H1 (cell line): Measurements from ENCODE around the gene CHST12. TPM values are rescaled to one million over a fixed set of nuclear protein-coding genes. Genes with fewer than 3 reads are reported as not detected.
A peak's percentile ranks its signal among the peaks of the same experiment; 100 is the strongest.

ENCODE experiments used
- CTCF ChIA-PET: fragments of 300-600 bp; sonication (Branson Sonifier 250); formaldehyde crosslinking; loops from one replicate; lab custom pipeline; 2021; ENCODE audit not compliant: partially characterized antibody; lab: Charles Lee
- POLR2A ChIA-PET: fragments of 300-600 bp; sonication (Branson Sonifier 250); formaldehyde crosslinking; loops from one replicate; lab custom pipeline; 2021; ENCODE audit warnings: inconsistent platforms; ENCODE audit not compliant: partially characterized antibody; lab: Charles Lee
- DNase-seq, 2 experiments: peaks; one replicate each; pipeline versions ENCODE4 v3.0.0 to v3.0.0-alpha.2; 2010 to 2022; ENCODE audit warnings: low spot score in 2 of 2, low read depth in 1 of 2, mixed read lengths in 1 of 2
- FAIRE-seq: peaks from 2 replicates; lab custom pipeline; 2011; peaks lifted over from hg19 to GRCh38; lab: Jason Lieb, UNC
- H2AFZ ChIP-seq: 2 replicates; pipeline ENCODE4 v1.8.1; 2012; ENCODE audit warnings: low read length, inconsistent platforms
- H2AK5ac ChIP-seq: 2 replicates; pipeline ENCODE4 v1.6.1; 2013; ENCODE audit warnings: low read depth, low read length
- H2BK120ac ChIP-seq: replicated peaks from 2 replicates; pipeline ENCODE3; 2013; ENCODE audit warnings: low read depth, low read length, inconsistent platforms
- H2BK12ac ChIP-seq: 2 replicates; pipeline ENCODE4 v1.6.1; 2013; ENCODE audit warnings: low read depth, low read length
- H2BK15ac ChIP-seq: 2 replicates; pipeline ENCODE4 v1.6.1; 2013; ENCODE audit warnings: low read length
- H2BK20ac ChIP-seq: 2 replicates; pipeline ENCODE4 v1.6.1; 2013; ENCODE audit warnings: low read length
- H2BK5ac ChIP-seq: 2 replicates; pipeline ENCODE4 v1.6.1; 2013; ENCODE audit warnings: low read depth, low read length
- H3K14ac ChIP-seq: 2 replicates; pipeline ENCODE4 v1.6.1; 2013; ENCODE audit warnings: inconsistent platforms; ENCODE audit not compliant: insufficient read length
- H3K18ac ChIP-seq: 2 replicates; pipeline ENCODE4 v1.6.1; 2013; ENCODE audit warnings: low read length; ENCODE audit errors: extremely low read depth
- H3K23ac ChIP-seq: 2 replicates; pipeline ENCODE4 v1.6.1; 2013; ENCODE audit warnings: inconsistent platforms; ENCODE audit not compliant: insufficient read length
- H3K23me2 ChIP-seq: 2 replicates; pipeline ENCODE4 v1.6.1; 2013; ENCODE audit warnings: low read depth, low read length
- H3K27ac ChIP-seq: 2 replicates; pipeline ENCODE4 v1.6.1; 2011; ENCODE audit warnings: low read depth, low read length, inconsistent platforms
- H3K27me3 ChIP-seq, 4 experiments: replicated peaks in 1 of 4; 1 replicate in 1 of 4; 2 replicates in 3 of 4; pipeline versions ENCODE4 v1.6.1 to v1.8.1; 2011 to 2013; ENCODE audit warnings: low read length in 3 of 4, mild to moderate bottlenecking in 3 of 4, inconsistent platforms in 2 of 4, mixed read lengths in 2 of 4, moderate library complexity in 1 of 4; ENCODE audit not compliant: control insufficient read depth in 3 of 4, insufficient read depth in 3 of 4; ENCODE audit errors: extremely low read depth in 1 of 4
- H3K36me3 ChIP-seq, 4 experiments: 2 replicates each; pipeline versions ENCODE4 v1.6.1 to v1.8.1; 2011 to 2013; ENCODE audit warnings: mild to moderate bottlenecking in 4 of 4, low read length in 3 of 4, moderate library complexity in 2 of 4, control low read depth in 1 of 4, inconsistent platforms in 1 of 4; ENCODE audit not compliant: insufficient read depth in 4 of 4, control insufficient read depth in 2 of 4
- H3K4ac ChIP-seq: replicated peaks from 2 replicates; pipeline ENCODE3; 2013; ENCODE audit warnings: low read length, low read depth, mixed read lengths, inconsistent platforms; ENCODE audit not compliant: insufficient read length
- H3K4me1 ChIP-seq, 4 experiments: replicated peaks in 1 of 4; 1 replicate in 1 of 4; 2 replicates in 3 of 4; pipeline versions ENCODE4 v1.6.1 to v1.8.1; 2011 to 2013; ENCODE audit warnings: low read length in 3 of 4, inconsistent platforms in 2 of 4, mixed read lengths in 1 of 4; ENCODE audit not compliant: insufficient read depth in 4 of 4, control insufficient read depth in 3 of 4
- H3K4me2 ChIP-seq, 2 experiments: 2 replicates each; pipeline versions ENCODE4 v1.6.1 to v1.8.1; 2011 to 2013; ENCODE audit warnings: low read depth in 2 of 2, low read length in 2 of 2, control low read depth in 1 of 2, inconsistent platforms in 1 of 2, mild to moderate bottlenecking in 1 of 2; ENCODE audit not compliant: insufficient read depth in 1 of 2
- H3K4me3 ChIP-seq, 4 experiments: fragments of 200-600, 300-600 bp in 1 of 4; sonication (generic), shearing (Covaris generic), sonication (Bioruptor Twin) in 1 of 4; 2 replicates each; pipeline versions ENCODE4 v1.5.1 to v1.8.1; 2011 to 2016; ENCODE audit warnings: low read length in 4 of 4, low read depth in 3 of 4, control low read depth in 2 of 4, inconsistent platforms in 2 of 4, mild to moderate bottlenecking in 2 of 4, mixed read lengths in 1 of 4, moderate library complexity in 1 of 4; ENCODE audit not compliant: insufficient read depth in 2 of 4; ENCODE audit errors: extremely low read depth in 1 of 4
- H3K56ac ChIP-seq: replicated peaks from 2 replicates; pipeline ENCODE3; 2013; ENCODE audit warnings: low read depth, mild to moderate bottlenecking, mixed read lengths, low read length, inconsistent platforms; ENCODE audit not compliant: insufficient read length
- H3K79me1 ChIP-seq: 2 replicates; pipeline ENCODE4 v1.6.1; 2013; ENCODE audit warnings: low read depth, low read length, control low read depth
- H3K79me2 ChIP-seq, 2 experiments: 2 replicates each; pipeline versions ENCODE4 v1.6.1 to v1.8.1; 2012 to 2013; ENCODE audit warnings: low read length in 2 of 2, mild to moderate bottlenecking in 2 of 2, inconsistent platforms in 1 of 2; ENCODE audit not compliant: insufficient read depth in 2 of 2, control insufficient read depth in 1 of 2
- H3K9ac ChIP-seq, 4 experiments: replicated peaks in 1 of 4; 1 replicate in 1 of 4; 2 replicates in 3 of 4; pipeline versions ENCODE4 v1.6.1 to v1.8.1; 2011 to 2013; ENCODE audit warnings: low read depth in 3 of 4, low read length in 3 of 4, control low read depth in 2 of 4, mild to moderate bottlenecking in 2 of 4, moderate library complexity in 2 of 4, inconsistent platforms in 1 of 4; ENCODE audit errors: extremely low read depth in 1 of 4
- H3K9me3 ChIP-seq, 2 experiments: 2 replicates each; pipeline versions ENCODE4 v1.6.1 to v1.8.1; 2012 to 2013; ENCODE audit warnings: mild to moderate bottlenecking in 2 of 2, moderate library complexity in 2 of 2, control low read depth in 1 of 2, inconsistent platforms in 1 of 2, low read depth in 1 of 2, low read length in 1 of 2, mixed read lengths in 1 of 2; ENCODE audit not compliant: insufficient read depth in 2 of 2
- H4K20me1 ChIP-seq, 2 experiments: replicated peaks in 1 of 2; 2 replicates each; pipeline versions ENCODE3 to v1.8.1; 2011 to 2013; ENCODE audit warnings: inconsistent platforms in 2 of 2, low read length in 2 of 2, mild to moderate bottlenecking in 1 of 2; ENCODE audit not compliant: insufficient read depth in 2 of 2, control insufficient read depth in 1 of 2
- H4K5ac ChIP-seq: 2 replicates; pipeline ENCODE4 v1.6.1; 2013; ENCODE audit warnings: low read length, low read depth, mixed read lengths, inconsistent platforms; ENCODE audit not compliant: insufficient read length
- H4K8ac ChIP-seq: 2 replicates; pipeline ENCODE4 v1.8.0; 2013; ENCODE audit warnings: mild to moderate bottlenecking, moderate library complexity, low read length, inconsistent platforms; ENCODE audit not compliant: insufficient read depth; ENCODE audit errors: extremely low read depth
- H4K91ac ChIP-seq: replicated peaks from 2 replicates; pipeline ENCODE3; 2013; ENCODE audit warnings: low read length, mixed read lengths, inconsistent platforms; ENCODE audit not compliant: insufficient read length
- BRCA1 ChIP-seq: IDR thresholded peaks from 2 replicates; pipeline ENCODE4 v1.6.1; 2012; ENCODE audit warnings: low read depth, low read length, improper control_type of control experiment
- CEBPB ChIP-seq: IDR thresholded peaks from 2 replicates; pipeline ENCODE4 v1.6.1; 2012; ENCODE audit warnings: low read depth, low read length
- KDM4A ChIP-seq: IDR thresholded peaks from one replicate; pipeline ENCODE4 v1.7.1; 2012; ENCODE audit warnings: low read depth, mild to moderate bottlenecking, moderate library complexity, low read length, inconsistent platforms; ENCODE audit not compliant: severe bottlenecking
- MAFK ChIP-seq: IDR thresholded peaks from 2 replicates; pipeline ENCODE4 v1.6.1; 2012; ENCODE audit warnings: low read depth, mild to moderate bottlenecking, improper control_type of control experiment, low read length
- SIX5 ChIP-seq: IDR thresholded peaks from 2 replicates; pipeline ENCODE4 v1.6.1; 2011; ENCODE audit warnings: mild to moderate bottlenecking, low read depth, low read length
- WGBS, 2 experiments: shearing (Covaris generic) in 1 of 2; methylation state at CpG; one replicate each; pipeline versions ENCODE4 v1.1.6 to v1.1.7; 2013 to 2015; ENCODE audit warnings: low lambda C conversion rate in 2 of 2, mixed read lengths in 2 of 2, inconsistent platforms in 1 of 2, low coverage in 1 of 2, missing lambda C conversion rate in 1 of 2; ENCODE audit not compliant: insufficient replicate concordance in 2 of 2, insufficient coverage in 1 of 2, insufficient read length in 1 of 2; ENCODE audit errors: extremely low coverage in 1 of 2, missing lambda C conversion rate in 1 of 2; 5-methylcytosine and 5-hydroxymethylcytosine counted together
- polyA plus RNA-seq, 7 experiments: library from polyadenylated mRNA; depleted of rRNA in 3 of 7; stranded (reverse) in 5 of 7; unstranded in 2 of 7; fragments of >200 nt in 5 of 7; fragments of 200-250 nt in 2 of 7; gene quantifications; 1 replicate in 5 of 7; 2 replicates in 1 of 7; 4 replicates in 1 of 7; pipeline versions ENCODE4 v1.2.1 to v1.2.3, GENCODE V29; 2011 to 2013; ENCODE audit warnings: missing spikeins in 2 of 7, mixed read lengths in 2 of 7
- total RNA-seq: library from RNA; stranded (reverse); fragmentation: NEBNext Ultra II Directional; extraction: Animal tissue kit (Norgen Biotek cat#: 25700); gene quantifications from 2 replicates; pipeline ENCODE4 v1.2.1, GENCODE V29; 2021

Gene CHST12
- total and polyA plus RNA-seq, 2 of the 8 experiments (the other 6 are each of a cell fraction or from before 2014, with no cell fraction given) = 13.4 to 24.1 TPM

- Histone ChIP-seq H3K4me3 (no peak overlapping the region), H3K14ac (no peak overlapping the region), H3K23ac (no peak overlapping the region), H3K27ac (no peak overlapping the region), H4K20me1 (no peaks in the 10 kb centered on the region), H3K79me2 (no peaks in the 10 kb centered on the region), H2BK5ac (peak overlapping the region; percentile 71; the same call in 1 of the 2 replicates), H3K18ac (no peak overlapping the region; the same call in 1 of the 2 replicates), H2AK5ac (no peak overlapping the region), H4K5ac (no peak overlapping the region), H3K36me3 (no peaks in the 10 kb centered on the region), H4K91ac (peak overlapping the region; percentile 82), H3K27me3 (no peaks in the 10 kb centered on the region), H3K56ac (no peak overlapping the region), H2BK120ac (no peak overlapping the region), H3K4me2 (no peak overlapping the region), H3K9ac (no peak overlapping the region), H3K9me3 (0 out of 4 replicates have a peak, but pooled peaks cover 0 to 3% of the 10 kb centered on the region in 2 experiments), H3K23me2 (no peaks in the 10 kb centered on the region), H3K4me1 (peaks cover 1 to 10% (median 7%) of the 10 kb centered on the region in 4 experiments), H3K79me1 (no peaks in the 10 kb centered on the region), H3K4ac (no peak overlapping the region), H4K8ac (peak overlapping the region; percentile 59; the same call in 1 of the 2 replicates), H2AFZ (no peak overlapping the region), H2BK12ac (peak overlapping the region; percentile 90; the same call in 1 of the 2 replicates), H2BK15ac (peak overlapping the region; percentile 88; the same call in 1 of the 2 replicates), H2BK20ac (peak overlapping the region; percentile 29; the same call in 1 of the 2 replicates)
- 93% methylated on average over 7 of the region's 7 CpGs; no CpG with 5 or more reads in 1 of the 2 experiments for WGBS, 2 experiments
- no peak for DNase-seq
- TF ChIP-seq KDM4A (no peak), CEBPB (no peak), SIX5 (no peak), MAFK (no peak), BRCA1 (no peak)
- ChIA-PET POLR2A (interaction anchor here (0.7 to 1.8 kb wide), 4 partner anchors 16 to 865 kb away, joined by 3 to 15 read pairs (median 4); no protein-coding TSS in a partner anchor), CTCF (interaction anchor here (0.5 to 15.9 kb wide), 50 partner anchors 10 to 213 kb away, joined by 3 to 266 read pairs (median 5); no protein-coding TSS in a partner anchor)
- FAIRE-seq = no peak
Observed at GRCh38 chr7:2468227-2468626, 64.8 kb downstream of the CHST12 start.
